ENCODE measurements around the gene TBCD.

TBCD gene

DNA sequence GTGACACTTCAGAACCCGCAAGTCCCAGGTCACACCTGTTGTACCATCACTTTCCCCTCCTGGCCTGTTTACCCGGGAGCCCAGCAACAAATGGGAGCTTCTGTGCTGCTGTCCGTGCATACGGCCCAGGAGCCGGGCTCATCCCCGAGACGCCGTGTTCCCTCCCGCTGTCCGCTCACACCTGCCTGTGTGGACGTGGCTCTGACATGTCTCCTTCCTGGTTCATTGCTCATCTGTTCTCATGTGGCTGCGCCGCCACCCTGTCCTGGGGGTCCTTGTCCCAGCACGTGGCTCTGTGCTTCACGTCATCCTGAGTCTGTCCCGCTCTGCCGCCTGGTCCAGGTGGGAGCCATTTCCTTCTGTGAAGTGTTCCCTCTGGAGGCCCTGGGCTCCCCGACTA is 37.9 kb downstream of the TBCD start:
- TF ChIP-seq, protein P1, sequence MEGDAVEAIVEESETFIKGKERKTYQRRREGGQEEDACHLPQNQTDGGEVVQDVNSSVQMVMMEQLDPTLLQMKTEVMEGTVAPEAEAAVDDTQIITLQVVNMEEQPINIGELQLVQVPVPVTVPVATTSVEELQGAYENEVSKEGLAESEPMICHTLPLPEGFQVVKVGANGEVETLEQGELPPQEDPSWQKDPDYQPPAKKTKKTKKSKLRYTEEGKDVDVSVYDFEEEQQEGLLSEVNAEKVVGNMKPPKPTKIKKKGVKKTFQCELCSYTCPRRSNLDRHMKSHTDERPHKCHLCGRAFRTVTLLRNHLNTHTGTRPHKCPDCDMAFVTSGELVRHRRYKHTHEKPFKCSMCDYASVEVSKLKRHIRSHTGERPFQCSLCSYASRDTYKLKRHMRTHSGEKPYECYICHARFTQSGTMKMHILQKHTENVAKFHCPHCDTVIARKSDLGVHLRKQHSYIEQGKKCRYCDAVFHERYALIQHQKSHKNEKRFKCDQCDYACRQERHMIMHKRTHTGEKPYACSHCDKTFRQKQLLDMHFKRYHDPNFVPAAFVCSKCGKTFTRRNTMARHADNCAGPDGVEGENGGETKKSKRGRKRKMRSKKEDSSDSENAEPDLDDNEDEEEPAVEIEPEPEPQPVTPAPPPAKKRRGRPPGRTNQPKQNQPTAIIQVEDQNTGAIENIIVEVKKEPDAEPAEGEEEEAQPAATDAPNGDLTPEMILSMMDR (conservative IDR thresholded peaks at IDR 0.05) = no peak
- no peak overlapping the region for H3K27ac ChIP-seq

DNA sequence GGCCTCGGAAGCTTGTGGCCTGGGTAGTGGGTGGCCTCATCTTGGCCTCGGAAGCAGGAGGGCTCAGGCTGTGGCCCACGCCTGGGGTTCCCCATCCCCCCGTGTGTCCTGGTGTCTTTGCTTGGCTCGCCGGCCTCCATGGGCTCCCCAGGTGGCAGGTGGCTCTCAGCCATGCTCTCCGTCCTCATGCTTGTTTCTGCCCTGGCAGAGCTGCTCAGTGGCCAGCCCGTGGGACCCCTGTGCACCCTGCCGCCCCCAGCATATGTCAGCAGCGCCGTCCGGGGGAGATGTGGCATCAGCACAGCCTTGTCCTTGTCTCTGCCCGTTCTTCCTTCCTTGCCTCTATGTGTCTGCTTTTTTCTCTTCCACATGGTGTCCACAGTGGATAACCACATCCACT is 38.5 kb downstream of the TBCD start:
- H3K27ac ChIP-seq = no peak overlapping the region
- TF ChIP-seq, protein P1 (conservative IDR thresholded peaks at IDR 0.05) = no peak

DNA sequence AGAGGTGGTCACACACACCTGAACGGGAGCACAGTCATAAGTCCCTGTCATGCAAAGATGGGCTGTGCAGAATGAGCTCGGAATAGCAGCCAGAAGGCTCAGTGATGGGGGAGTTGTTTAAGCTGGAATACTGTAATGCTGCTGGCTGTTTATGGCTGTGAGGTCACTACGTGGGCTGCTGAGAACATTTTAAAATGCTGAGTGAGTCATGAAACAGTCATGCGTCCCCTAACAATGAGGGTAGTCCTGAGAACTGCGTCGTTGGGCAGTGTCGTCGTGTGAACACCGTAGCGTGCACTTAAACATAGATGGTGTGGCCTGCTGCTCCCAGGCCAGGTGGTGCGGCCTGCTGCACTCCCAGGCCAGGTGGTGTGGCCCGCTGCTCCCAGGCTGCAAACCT is 39.7 kb downstream of the TBCD start:
- H3K27ac ChIP-seq = no peak overlapping the region
- TF ChIP-seq, protein P1 (conservative IDR thresholded peaks at IDR 0.05) = no peak

DNA sequence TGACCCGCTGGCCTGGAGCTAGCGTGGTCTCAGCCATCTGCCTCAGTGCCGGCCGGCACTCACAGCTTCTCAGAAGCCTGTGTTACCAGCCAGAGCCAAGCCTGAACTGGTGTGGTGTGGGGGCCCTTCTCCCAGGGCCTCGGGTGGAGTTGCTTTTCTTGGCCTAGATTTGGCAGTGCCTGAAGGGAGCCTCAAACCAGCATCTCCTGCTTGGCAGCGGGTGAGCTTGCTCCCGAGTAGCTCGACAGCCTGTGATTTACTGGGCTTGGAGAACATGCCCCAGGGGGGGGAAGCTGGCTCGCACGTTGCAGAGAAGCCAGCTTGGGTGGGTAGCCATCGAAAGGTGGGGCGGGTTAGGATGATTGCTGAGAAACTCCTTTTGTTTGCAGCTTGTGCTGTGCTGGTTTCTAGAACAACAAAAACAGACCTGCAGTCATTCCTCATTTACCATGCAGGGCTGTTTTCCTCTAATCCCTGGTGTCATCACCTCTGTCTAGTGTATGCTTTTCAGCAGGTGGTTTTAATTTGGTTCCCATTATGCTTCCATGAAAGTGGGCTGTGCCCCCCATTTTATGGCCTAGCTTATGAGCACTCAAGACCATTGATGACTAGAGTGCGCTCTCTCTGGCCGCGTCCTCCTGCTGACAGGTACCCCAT is 42.2 kb downstream of the TBCD start:
- H3K27ac ChIP-seq = no peak overlapping the region
- TF ChIP-seq, protein P1 (conservative IDR thresholded peaks at IDR 0.05) = no peak

DNA sequence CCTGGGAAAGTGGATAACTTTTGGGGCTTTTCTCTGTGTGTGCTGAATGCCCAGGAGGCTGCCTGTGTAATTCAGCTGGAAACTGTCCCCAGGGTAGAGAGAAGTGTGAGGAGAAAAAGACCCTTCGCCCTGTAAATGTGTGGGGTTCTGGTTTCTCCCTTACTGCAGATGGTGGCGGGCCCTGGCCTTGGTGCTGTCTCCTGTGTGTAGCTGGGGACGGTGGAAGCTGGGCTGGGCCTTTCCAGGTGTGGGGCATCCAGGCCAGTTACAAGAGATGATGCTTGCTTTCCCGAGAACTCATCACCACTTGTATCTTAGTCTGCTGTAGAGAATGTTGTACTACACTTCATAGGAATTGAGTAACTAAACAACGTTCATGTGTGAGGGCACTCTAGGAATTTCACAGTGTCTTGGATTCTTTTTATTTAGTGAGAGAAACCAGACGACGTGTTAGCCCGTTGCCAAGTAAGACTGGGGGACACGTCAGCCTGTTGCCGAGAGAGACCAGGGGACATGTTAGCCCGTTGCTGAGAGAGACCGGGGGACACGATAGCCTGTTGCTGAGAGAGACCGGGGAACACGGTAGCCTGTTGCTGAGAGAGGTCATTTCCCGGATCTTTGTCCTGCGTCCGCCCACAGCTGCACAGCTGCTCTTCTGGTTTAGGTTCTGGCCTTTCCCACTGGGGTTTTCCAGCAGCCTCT is 43.1 kb downstream of the TBCD start:
- TF ChIP-seq, protein P1 (conservative IDR thresholded peaks at IDR 0.05) = no peak
- H3K27ac ChIP-seq = no peak overlapping the region

DNA sequence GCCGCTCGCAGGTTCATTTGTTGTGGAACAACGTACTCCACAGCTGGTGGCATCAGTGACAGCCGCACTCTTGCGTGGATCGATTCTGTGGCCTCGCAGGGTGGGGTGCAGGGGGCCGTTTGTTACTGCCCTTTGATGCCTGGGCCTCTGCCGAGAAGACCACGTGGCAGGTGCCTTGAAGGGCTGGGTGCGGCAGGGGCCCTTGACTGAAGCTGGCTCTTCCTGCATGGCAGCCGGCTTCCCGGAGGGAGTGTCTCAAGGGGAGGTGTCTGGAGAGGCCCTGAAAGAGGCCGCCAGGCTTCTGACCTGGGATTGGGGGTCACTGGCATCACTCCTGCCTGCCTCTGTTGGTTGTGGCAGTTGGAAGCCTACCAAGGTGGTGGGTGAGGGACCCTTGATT is 43.8 kb downstream of the TBCD start:
- H3K27ac ChIP-seq = no peak overlapping the region
- TF ChIP-seq, protein P1 (conservative IDR thresholded peaks at IDR 0.05) = no peak

DNA sequence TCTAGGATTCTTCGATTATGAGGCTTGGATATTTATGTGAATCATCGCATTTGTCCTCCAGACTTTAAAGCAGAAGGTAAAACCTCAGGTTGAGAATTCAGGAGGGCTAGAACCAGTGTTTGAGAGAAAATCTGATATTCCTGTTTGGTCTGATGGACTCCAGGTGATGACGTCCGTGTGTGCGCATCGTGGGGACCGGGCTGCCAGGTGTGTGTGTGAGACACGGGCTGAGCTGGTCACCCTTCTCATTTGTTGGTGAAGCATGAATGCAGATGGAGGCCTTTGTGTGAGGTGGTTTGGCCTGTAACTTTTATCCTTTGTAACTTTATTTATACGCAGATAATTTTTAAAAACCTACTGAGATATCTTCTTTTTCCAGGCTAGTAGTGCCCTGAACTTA is 45.2 kb downstream of the TBCD start:
- TF ChIP-seq, protein P1 (conservative IDR thresholded peaks at IDR 0.05) = no peak

More for the DNA sequence above, 45.2 kb downstream of the TBCD start:
- no peak overlapping the region for H3K27ac ChIP-seq

Measured in VCaP (cell line).